GM12875 (cell line): ENCODE data around the gene PPP1R9A.

ENCODE experiments used
- H3K4me3 ChIP-seq: one replicate; pipeline ENCODE4 v1.5.1; 2011; ENCODE audit warnings: low read depth, low read length, control low read depth
- TF ChIP-seq, protein P1 (sequence below): IDR thresholded peaks from 2 replicates; pipeline ENCODE4 v1.5.1; 2011; ENCODE audit warnings: low read depth, mild to moderate bottlenecking, control low read depth, inconsistent platforms, low read length, moderate library complexity, borderline replicate concordance; ENCODE audit not compliant: insufficient read depth

Gene PPP1R9A

GRCh38 chr7:94973844-94974243 is 66.5 kb downstream of the PPP1R9A start:
- H3K4me3 ChIP-seq, result no peak overlapping the region
- TF ChIP-seq, protein P1, sequence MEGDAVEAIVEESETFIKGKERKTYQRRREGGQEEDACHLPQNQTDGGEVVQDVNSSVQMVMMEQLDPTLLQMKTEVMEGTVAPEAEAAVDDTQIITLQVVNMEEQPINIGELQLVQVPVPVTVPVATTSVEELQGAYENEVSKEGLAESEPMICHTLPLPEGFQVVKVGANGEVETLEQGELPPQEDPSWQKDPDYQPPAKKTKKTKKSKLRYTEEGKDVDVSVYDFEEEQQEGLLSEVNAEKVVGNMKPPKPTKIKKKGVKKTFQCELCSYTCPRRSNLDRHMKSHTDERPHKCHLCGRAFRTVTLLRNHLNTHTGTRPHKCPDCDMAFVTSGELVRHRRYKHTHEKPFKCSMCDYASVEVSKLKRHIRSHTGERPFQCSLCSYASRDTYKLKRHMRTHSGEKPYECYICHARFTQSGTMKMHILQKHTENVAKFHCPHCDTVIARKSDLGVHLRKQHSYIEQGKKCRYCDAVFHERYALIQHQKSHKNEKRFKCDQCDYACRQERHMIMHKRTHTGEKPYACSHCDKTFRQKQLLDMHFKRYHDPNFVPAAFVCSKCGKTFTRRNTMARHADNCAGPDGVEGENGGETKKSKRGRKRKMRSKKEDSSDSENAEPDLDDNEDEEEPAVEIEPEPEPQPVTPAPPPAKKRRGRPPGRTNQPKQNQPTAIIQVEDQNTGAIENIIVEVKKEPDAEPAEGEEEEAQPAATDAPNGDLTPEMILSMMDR, result no peak

DNA sequence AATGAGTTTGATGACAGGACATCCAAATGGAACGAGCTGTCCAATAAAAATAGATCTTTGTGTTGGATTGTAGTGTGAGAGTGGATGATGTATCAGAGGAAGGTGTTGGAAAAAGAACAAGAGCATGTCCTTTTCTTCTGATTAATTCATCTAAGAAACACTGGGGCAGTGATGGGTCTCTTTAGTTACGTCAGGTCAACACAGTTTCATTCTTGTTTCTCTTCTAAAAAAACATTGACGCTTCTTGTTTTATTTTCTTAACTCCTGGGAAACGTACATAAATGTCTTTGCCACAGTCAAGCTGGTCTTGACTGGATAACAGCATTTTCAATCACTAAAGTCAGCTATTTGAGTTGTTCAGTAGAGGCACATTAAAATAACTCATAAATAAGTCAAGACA is 67.0 kb downstream of the PPP1R9A start:
- no peak overlapping the region for H3K4me3 ChIP-seq
- TF ChIP-seq, protein P1, result no peak

- H3K4me3 ChIP-seq, result no peak overlapping the region
- TF ChIP-seq, protein P1, result no peak
Observed at GRCh38 chr7:94975336-94975735, 67.9 kb downstream of the PPP1R9A start.

DNA sequence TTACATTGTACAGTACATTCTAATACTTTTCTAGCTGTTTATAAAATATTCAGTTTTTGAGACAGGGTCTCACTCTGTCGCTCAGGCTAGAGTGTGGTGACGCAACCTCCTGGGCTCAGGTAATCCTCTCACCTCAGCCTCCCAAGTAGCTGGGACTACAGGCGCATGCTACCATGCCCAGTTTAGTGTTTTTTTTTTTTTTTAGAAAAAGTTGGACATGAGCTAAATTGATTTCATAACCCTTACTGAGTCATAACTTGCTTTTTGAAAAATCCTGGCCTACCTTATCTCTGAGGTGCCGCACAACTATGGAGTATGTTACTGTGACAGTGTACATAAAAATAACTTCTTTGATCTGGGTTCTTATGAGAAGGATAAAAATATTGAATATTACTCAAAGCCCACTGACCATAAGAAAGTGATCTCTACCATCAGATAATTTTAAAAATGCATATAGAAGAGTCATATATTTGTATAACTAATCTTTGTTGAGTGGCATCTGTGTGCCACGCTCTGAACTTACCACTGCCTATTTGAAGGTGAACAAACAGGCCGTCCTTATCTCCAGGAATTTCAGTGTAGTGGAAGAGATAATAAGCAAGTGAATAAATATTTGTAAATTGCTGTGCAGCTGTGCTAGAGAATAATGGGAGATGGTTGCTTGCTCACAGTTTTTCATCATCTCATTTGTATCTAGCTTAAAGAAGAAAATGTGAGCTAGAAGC is 73.2 kb downstream of the PPP1R9A start:
- TF ChIP-seq, protein P1, result no peak

GRCh38 chr7:94995921-94996320 is 88.5 kb downstream of the PPP1R9A start:
- TF ChIP-seq, protein P1, result no peak
- H3K4me3 ChIP-seq, result no peak overlapping the region

More for the DNA sequence above, 73.2 kb downstream of the PPP1R9A start:
- H3K4me3 ChIP-seq, result no peak overlapping the region

DNA sequence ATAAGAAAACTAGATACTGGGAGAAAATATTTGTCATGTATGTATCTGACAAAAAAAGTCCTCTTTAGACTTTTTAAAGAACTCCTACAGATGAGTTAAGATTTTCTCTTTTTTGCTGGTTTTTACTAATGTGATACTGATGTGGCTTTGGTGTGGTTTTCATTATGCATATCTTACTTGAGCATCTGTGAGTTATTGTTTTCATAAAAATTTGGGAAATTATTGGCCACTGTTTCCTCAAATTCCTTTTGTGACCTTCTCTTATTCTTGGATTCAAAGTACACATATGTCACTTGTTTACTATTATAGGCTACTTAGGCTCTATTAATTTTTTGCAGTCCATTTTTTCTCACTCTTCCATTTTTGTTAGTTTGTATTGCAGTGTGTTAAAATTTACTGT is 89.0 kb downstream of the PPP1R9A start:
- TF ChIP-seq, protein P1, result no peak
- H3K4me3 ChIP-seq, result no peak overlapping the region

DNA sequence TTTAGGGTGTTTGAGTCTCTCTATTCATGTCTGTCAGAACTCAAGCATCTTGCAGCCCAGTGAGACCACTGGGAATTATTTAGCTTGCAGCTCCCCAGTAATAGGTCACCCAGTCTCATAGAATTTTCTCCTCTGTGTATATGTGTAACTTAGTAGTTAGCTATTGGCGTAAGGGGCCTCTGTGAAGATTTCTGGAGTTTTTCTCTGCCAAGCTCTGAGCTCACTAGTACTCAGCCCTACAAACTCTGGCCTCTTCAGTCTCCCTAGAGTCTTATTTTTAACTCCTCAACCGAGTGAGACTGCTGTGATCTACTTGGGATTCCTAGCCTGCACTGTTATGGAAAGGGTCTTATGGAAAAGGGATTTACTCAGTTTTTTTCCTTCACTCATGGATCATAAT is 90.2 kb downstream of the PPP1R9A start:
- no peak overlapping the region for H3K4me3 ChIP-seq
- TF ChIP-seq, protein P1, result no peak
